ENCODE data around the gene SCARB1.

DNA sequence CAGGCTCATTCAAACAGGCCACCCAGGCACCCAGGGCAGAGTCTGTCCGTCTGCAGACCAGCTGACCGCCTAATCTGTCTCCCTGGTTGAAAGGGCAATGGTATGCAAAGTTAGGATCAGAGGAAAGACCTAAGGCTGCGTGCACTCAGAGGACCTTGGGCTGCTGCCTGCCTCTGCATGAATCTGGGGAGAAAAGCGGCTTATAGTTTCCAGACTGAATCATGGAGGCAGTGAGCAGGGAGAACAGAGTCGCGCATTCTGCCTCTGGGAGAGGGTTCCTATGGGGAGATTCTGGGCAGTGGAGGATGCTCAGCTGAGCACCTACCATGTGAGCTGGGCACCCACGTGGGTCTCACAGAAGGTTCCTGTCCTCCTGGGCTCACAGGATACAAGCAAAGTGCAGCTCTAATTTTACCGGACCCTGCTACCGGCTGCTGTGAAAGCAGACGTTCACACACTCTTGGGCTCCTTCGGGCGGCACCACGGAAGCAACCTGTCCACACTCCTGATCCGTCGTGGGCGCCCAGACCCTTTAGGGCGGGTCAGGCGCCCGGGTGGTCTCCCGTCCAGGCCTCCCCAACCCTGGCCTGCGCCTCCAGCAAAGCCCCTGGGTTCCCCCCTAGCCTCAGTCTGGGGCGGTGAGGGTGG lies 772 bp downstream of the SCARB1 start:
- TF ChIP-seq, protein P1, sequence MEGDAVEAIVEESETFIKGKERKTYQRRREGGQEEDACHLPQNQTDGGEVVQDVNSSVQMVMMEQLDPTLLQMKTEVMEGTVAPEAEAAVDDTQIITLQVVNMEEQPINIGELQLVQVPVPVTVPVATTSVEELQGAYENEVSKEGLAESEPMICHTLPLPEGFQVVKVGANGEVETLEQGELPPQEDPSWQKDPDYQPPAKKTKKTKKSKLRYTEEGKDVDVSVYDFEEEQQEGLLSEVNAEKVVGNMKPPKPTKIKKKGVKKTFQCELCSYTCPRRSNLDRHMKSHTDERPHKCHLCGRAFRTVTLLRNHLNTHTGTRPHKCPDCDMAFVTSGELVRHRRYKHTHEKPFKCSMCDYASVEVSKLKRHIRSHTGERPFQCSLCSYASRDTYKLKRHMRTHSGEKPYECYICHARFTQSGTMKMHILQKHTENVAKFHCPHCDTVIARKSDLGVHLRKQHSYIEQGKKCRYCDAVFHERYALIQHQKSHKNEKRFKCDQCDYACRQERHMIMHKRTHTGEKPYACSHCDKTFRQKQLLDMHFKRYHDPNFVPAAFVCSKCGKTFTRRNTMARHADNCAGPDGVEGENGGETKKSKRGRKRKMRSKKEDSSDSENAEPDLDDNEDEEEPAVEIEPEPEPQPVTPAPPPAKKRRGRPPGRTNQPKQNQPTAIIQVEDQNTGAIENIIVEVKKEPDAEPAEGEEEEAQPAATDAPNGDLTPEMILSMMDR (IDR thresholded peaks at IDR 0.05; ENCODE audit: borderline replicate concordance, extremely low read depth, low read length, poor library complexity, severe bottlenecking), result no peak
- TF ChIP-seq EZH2 (IDR thresholded peaks at IDR 0.05; ENCODE audit: borderline replicate concordance, low read depth, low read length, severe bottlenecking), result no peak

Data from DND-41 (cell line).